ENCODE measurements around the gene RHCG. TPM values are rescaled to one million over a fixed set of nuclear protein-coding genes. Genes with fewer than 3 reads are reported as not detected.

The RHCG gene
- polyA plus RNA-seq, 4 donors, result 0.16 to 2.6 (median 2.2) TPM

- DNase-seq (ENCODE audit: low read depth in 4 of 4, low spot score in 3 of 4), result no peak
Observed at GRCh38 chr15:89448825-89449224, 47.6 kb downstream of the RHCG start.

- DNase-seq (ENCODE audit: low read depth in 4 of 4, low spot score in 3 of 4), result no peak
Observed at GRCh38 chr15:89447676-89448075, 48.7 kb downstream of the RHCG start.

GRCh38 chr15:89446255-89446891 is 50.0 kb downstream of the RHCG start:
- DNase-seq (ENCODE audit: low read depth in 4 of 4, low spot score in 3 of 4), result no peak

GRCh38 chr15:89445518-89445917 is 50.9 kb downstream of the RHCG start:
- DNase-seq (ENCODE audit: low read depth in 4 of 4, low spot score in 3 of 4), result no peak

- no peak for DNase-seq (ENCODE audit: low read depth in 4 of 4, low spot score in 3 of 4)
Observed at GRCh38 chr15:89444241-89445225, 51.9 kb downstream of the RHCG start.

- no peak for DNase-seq (ENCODE audit: low read depth in 4 of 4, low spot score in 3 of 4)
Observed at GRCh38 chr15:89443581-89443980, 52.8 kb downstream of the RHCG start.

GRCh38 chr15:89442671-89443307 is 53.6 kb downstream of the RHCG start:
- DNase-seq (ENCODE audit: low read depth in 4 of 4, low spot score in 3 of 4), result no peak

- no peak for DNase-seq (ENCODE audit: low read depth in 4 of 4, low spot score in 3 of 4)
Observed at GRCh38 chr15:89442155-89442554, 54.2 kb downstream of the RHCG start.

- no peak for DNase-seq (ENCODE audit: low read depth in 4 of 4, low spot score in 3 of 4)
Observed at GRCh38 chr15:89441295-89441812, 55.0 kb downstream of the RHCG start.

- DNase-seq (ENCODE audit: low read depth in 4 of 4, low spot score in 3 of 4), result no peak
Observed at GRCh38 chr15:89439764-89440163, 56.6 kb downstream of the RHCG start.

GRCh38 chr15:89436560-89437311 is 59.6 kb downstream of the RHCG start:
- DNase-seq (ENCODE audit: low read depth in 4 of 4, low spot score in 3 of 4), result no peak

GRCh38 chr15:89435362-89435761 is 61.0 kb downstream of the RHCG start:
- no peak for DNase-seq (ENCODE audit: low read depth in 4 of 4, low spot score in 3 of 4)

- DNase-seq (ENCODE audit: low read depth in 4 of 4, low spot score in 3 of 4), result no peak
Observed at GRCh38 chr15:89433686-89434085, 62.7 kb downstream of the RHCG start.

GRCh38 chr15:89430530-89431341 is 65.6 kb downstream of the RHCG start:
- DNase-seq (ENCODE audit: low read depth in 4 of 4, low spot score in 3 of 4), result peak; percentile 47 to 60 (median 56)

GRCh38 chr15:89429986-89430385 is 66.4 kb downstream of the RHCG start:
- no peak for DNase-seq (ENCODE audit: low read depth in 4 of 4, low spot score in 3 of 4)

- DNase-seq (ENCODE audit: low read depth in 4 of 4, low spot score in 3 of 4), result no peak
Observed at GRCh38 chr15:89429023-89429422, 67.4 kb downstream of the RHCG start.

- no peak for DNase-seq (ENCODE audit: low read depth in 4 of 4, low spot score in 3 of 4)
Observed at GRCh38 chr15:89428246-89428645, 68.1 kb downstream of the RHCG start.

- no peak for DNase-seq (ENCODE audit: low read depth in 4 of 4, low spot score in 3 of 4)
Observed at GRCh38 chr15:89426500-89426899, 69.9 kb downstream of the RHCG start.

GRCh38 chr15:89423981-89424380 is 72.4 kb downstream of the RHCG start:
- DNase-seq (ENCODE audit: low read depth in 4 of 4, low spot score in 3 of 4), result no peak
